ENCODE data around the gene RNU1-3. TPM values are rescaled to one million over a fixed set of nuclear protein-coding genes. Genes with fewer than 3 reads are reported as not detected.
"Not testable (repeated sequence)": the region's sequence is repeated elsewhere in the genome, so short reads cannot be mapped to it uniquely, and the experiment has no call there.

RNU1-3 gene
- total RNA-seq, 2 experiments from 2014 or later: 820 to 1,043 TPM

- Mint-ChIP-seq H3K27me3 (no peaks in the 10 kb centered on the region), H3K4me3 (no peak overlapping the region), H3K4me1 (ENCODE audit: low read depth) (no peaks in the 10 kb centered on the region), H3K36me3 (ENCODE audit: low read depth) (peaks cover 19% of the 10 kb centered on the region), H3K27ac (no peak overlapping the region), H3K9me3 (no peaks in the 10 kb centered on the region)
- ChIA-PET CTCF (no interaction called here), POLR2A (no interaction called here)
- ATAC-seq (no peak), DNase-seq (peak; percentile 2)
- intact Hi-C loops (cut with micrococcal nuclease): no loop called here
- TF ChIP-seq, protein P1, sequence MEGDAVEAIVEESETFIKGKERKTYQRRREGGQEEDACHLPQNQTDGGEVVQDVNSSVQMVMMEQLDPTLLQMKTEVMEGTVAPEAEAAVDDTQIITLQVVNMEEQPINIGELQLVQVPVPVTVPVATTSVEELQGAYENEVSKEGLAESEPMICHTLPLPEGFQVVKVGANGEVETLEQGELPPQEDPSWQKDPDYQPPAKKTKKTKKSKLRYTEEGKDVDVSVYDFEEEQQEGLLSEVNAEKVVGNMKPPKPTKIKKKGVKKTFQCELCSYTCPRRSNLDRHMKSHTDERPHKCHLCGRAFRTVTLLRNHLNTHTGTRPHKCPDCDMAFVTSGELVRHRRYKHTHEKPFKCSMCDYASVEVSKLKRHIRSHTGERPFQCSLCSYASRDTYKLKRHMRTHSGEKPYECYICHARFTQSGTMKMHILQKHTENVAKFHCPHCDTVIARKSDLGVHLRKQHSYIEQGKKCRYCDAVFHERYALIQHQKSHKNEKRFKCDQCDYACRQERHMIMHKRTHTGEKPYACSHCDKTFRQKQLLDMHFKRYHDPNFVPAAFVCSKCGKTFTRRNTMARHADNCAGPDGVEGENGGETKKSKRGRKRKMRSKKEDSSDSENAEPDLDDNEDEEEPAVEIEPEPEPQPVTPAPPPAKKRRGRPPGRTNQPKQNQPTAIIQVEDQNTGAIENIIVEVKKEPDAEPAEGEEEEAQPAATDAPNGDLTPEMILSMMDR (IDR thresholded peaks at IDR 0.05): no peak
Measured at GRCh38 chr1:16628361-16629111, 38.2 kb downstream of the RNU1-3 start.

DNA sequence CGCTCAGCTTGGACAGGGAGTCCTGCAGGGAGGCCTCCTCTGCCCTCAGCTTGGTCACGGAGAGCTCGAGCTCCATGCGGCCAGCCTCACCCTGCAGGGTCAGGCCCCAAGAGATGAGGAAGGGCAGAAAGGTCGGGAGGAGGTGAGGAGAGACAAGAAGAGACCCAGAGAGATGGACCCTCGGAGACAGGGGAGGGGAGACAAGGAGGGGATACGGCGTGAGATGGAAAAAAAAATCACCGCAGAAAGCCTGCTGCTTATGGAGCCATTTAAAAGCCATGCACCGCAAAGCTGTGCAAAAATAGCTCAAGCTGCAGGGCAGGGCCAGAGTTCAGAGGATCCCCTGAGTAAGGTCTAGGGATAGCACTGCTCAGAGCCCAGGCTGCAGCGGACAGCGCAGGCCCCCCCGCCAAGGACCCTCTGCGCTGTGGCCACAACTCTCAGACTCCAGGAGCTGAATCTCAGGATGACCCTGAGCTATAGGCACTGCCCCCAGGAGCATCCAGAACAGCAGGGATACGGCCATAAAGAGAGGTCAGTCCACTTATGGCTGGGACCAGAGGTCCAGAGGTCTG is 40.3 kb downstream of the RNU1-3 start:
- H3K27ac Mint-ChIP-seq; H3K9me3 Mint-ChIP-seq; H3K4me3 Mint-ChIP-seq; ATAC-seq; intact Hi-C loops (cut with micrococcal nuclease); H3K27me3 Mint-ChIP-seq; H3K4me1 Mint-ChIP-seq (ENCODE audit: low read depth): not testable (repeated sequence)
- peak; percentile 1 for DNase-seq
- ChIA-PET POLR2A (interaction anchor here (1.0 kb wide), 1 partner anchor 10 kb away, joined by 3 read pairs; no protein-coding TSS in a partner anchor), CTCF (interaction anchor here (1.3 kb wide), 1 partner anchor 10 kb away, joined by 3 read pairs; no protein-coding TSS in a partner anchor)
- peaks cover 16% of the 10 kb centered on the region for H3K36me3 Mint-ChIP-seq (ENCODE audit: low read depth)

DNA sequence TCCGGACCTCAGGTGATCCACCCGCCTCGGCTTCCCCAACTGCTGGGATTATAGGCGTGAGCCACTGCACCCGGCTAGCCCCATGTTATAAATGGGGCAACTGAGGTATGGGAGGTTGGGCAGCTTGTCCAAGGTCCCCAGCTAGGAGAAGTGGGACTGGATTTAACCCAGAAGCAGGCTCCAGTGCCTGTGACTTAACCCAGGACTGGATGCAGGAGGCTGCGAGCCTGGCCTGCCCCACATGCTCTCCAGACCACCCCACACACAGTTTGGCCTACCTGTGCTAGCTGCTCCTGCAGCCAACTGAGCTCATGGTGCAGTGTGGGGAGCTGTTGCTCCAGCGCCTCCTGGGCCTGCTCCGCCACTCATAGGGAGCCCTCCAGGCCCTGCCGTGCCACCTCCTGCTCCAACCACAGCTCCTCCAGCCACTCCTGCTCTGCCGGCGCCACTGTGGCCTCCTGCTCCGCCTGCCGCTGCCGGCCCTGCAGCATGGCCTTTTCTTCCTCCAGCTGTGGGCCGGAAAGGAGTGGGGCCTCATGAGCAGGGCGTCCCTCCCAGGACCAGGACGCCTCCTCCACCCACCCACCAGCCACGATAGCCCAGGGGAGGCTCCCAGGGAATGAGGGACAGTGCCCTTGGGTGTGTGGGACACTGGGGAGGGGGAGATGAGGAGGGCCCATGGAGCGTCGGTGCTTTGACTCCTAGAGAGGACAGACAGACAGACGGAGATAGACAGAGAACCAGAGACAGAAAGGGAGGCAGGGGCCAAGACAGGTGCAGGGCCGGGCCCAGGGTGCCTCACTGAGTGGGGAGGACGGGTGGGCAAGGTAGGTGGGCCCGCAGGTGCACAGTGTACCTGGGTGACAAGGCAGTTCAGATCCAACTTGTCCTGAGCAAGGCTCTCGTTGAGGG is 41.0 kb downstream of the RNU1-3 start:
- no peak for ATAC-seq
- H3K4me3 Mint-ChIP-seq: no peak overlapping the region
- H3K4me1 Mint-ChIP-seq (ENCODE audit: low read depth): no peaks in the 10 kb centered on the region
- TF ChIP-seq, protein P1 (IDR thresholded peaks at IDR 0.05): peak; percentile 1
- H3K27ac Mint-ChIP-seq: no peak overlapping the region
- ChIA-PET POLR2A (interaction anchor here (1.0 kb wide), 1 partner anchor 10 kb away, joined by 3 read pairs; no protein-coding TSS in a partner anchor), CTCF (interaction anchor here (1.1 to 1.5 kb wide), 5 partner anchors 9 to 26 kb away, joined by 3 to 6 read pairs (median 3); partner anchors contain the start of gene NBPF1)
- H3K36me3 Mint-ChIP-seq (ENCODE audit: low read depth): peaks cover 16% of the 10 kb centered on the region
- DNase-seq: peak; percentile 5
- no peaks in the 10 kb centered on the region for H3K27me3 Mint-ChIP-seq
- intact Hi-C loops (cut with micrococcal nuclease): no loop called here
- H3K9me3 Mint-ChIP-seq: no peaks in the 10 kb centered on the region

GRCh38 chr1:16623812-16624719 is 42.7 kb downstream of the RNU1-3 start:
- intact Hi-C loops (cut with micrococcal nuclease); H3K27ac Mint-ChIP-seq; H3K27me3 Mint-ChIP-seq; ATAC-seq; H3K9me3 Mint-ChIP-seq; POLR2A ChIA-PET; H3K4me1 Mint-ChIP-seq (ENCODE audit: low read depth); H3K4me3 Mint-ChIP-seq: not testable (repeated sequence)
- CTCF ChIA-PET: interaction anchor here (0.6 to 1.5 kb wide), 9 partner anchors 8 to 107 kb away, joined by 3 to 7 read pairs (median 4); partner anchors contain the start of gene NBPF1
- peaks cover 12% of the 10 kb centered on the region for H3K36me3 Mint-ChIP-seq (ENCODE audit: low read depth)
- peak; percentile 2 for DNase-seq

DNA sequence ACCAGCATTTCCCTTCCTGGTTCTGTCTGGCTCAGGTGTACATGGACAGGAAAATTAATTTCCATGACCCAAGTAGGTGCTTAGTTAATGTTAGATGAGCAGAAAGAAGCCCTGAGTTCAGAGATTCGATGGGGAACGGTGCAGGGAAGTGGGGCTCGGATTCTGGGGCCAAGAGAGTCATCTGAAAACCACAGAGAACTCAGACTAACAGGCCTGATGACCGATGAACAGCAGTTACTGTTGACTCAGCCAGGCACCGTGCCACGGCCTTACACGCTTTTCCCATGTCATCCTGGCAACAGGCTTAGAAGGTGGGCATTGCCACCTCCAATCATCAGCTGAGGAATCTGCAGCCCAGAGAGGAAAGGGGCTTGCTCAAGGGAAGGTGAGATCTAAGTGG is 43.4 kb downstream of the RNU1-3 start:
- H3K4me3 Mint-ChIP-seq; H3K4me1 Mint-ChIP-seq (ENCODE audit: low read depth); CTCF ChIA-PET; H3K27ac Mint-ChIP-seq; intact Hi-C loops (cut with micrococcal nuclease); H3K27me3 Mint-ChIP-seq; ATAC-seq; POLR2A ChIA-PET; H3K9me3 Mint-ChIP-seq: not testable (repeated sequence)
- DNase-seq: peak; percentile 2
- peaks cover 12% of the 10 kb centered on the region for H3K36me3 Mint-ChIP-seq (ENCODE audit: low read depth)

- H3K4me1 Mint-ChIP-seq (ENCODE audit: low read depth); H3K4me3 Mint-ChIP-seq; intact Hi-C loops (cut with micrococcal nuclease); H3K9me3 Mint-ChIP-seq; H3K27me3 Mint-ChIP-seq; H3K36me3 Mint-ChIP-seq (ENCODE audit: low read depth); ATAC-seq; H3K27ac Mint-ChIP-seq: not testable (repeated sequence)
- DNase-seq: peak; percentile 1
- CTCF ChIA-PET: interaction anchor here (1.0 to 2.0 kb wide), 7 partner anchors 9 to 338 kb away, joined by 4 to 17 read pairs (median 6); partner anchors contain the start of gene NBPF1
- POLR2A ChIA-PET: interaction anchor here (0.6 to 1.7 kb wide), 2 partner anchors 108 to 253 kb away, joined by 3 to 5 read pairs; no protein-coding TSS in a partner anchor
Measured at GRCh38 chr1:16621681-16622315, 45.0 kb downstream of the RNU1-3 start.
